K562 (cell line): ENCODE measurements around the gene ZNF331. TPM values are rescaled to one million over a fixed set of nuclear protein-coding genes. Genes with fewer than 3 reads are reported as not detected.

ENCODE experiments used
- ATAC-seq: fragments of 200-7000 bp; cut with Tn5 transposase; 3 replicates; pipeline ENCODE4 v1.9.1; 2020; ENCODE audit warnings: moderate library complexity
- BruUV-seq: library from RNA; stranded (reverse); fragments of 400-500 nt; replicated peaks from 2 replicates; lab custom pipeline; 2021; lab: Mats Ljungman, UMichigan
- CTCF ChIA-PET: fragments of 300-600 bp; formaldehyde crosslinking; extraction: SDS; loops from one replicate; lab custom pipeline; 2021; ENCODE audit warnings: low intra/inter-chr PET ratio; lab: Yijun Ruan, JAX
- POLR2A ChIA-PET: fragments of 300-600, 350-650 bp; sonication (Branson Sonifier 250); formaldehyde crosslinking; extraction: SDS; loops from one replicate; lab custom pipeline; 2021; ENCODE audit warnings: antibody characterized with exemption, inconsistent platforms; lab: Yijun Ruan, JAX
- DNase-seq, 4 experiments: peaks; one replicate each; pipeline versions ENCODE4 v3.0.0 to v3.0.0-alpha.2; 2011 to 2018; ENCODE audit warnings: low spot score in 3 of 4, mixed read lengths in 3 of 4; ENCODE audit errors: extremely low read depth in 1 of 4
- FAIRE-seq: peaks from 2 replicates; lab custom pipeline; 2011; peaks lifted over from hg19 to GRCh38; lab: Jason Lieb, UNC
- H2AFZ ChIP-seq: 2 replicates; pipeline ENCODE4 v1.6.0; 2011; ENCODE audit warnings: low read depth, low read length, control low read depth, inconsistent platforms
- H3K27ac ChIP-seq: fragments of 200-600 bp; 3 replicates; pipeline ENCODE4 v1.8.0; 2011; ENCODE audit warnings: low read depth, mild to moderate bottlenecking, control low read depth, inconsistent platforms, low read length, moderate library complexity, mixed read lengths; ENCODE audit errors: extremely low read depth
- H3K27me3 ChIP-seq, 2 experiments: fragments of 300-600 bp in 1 of 2; 2 replicates in 1 of 2; 3 replicates in 1 of 2; pipeline versions ENCODE4 v1.6.0 to v1.8.0; 2011; ENCODE audit warnings: inconsistent platforms in 2 of 2, low read length in 2 of 2, mild to moderate bottlenecking in 1 of 2, mixed read lengths in 1 of 2, moderate library complexity in 1 of 2; ENCODE audit not compliant: control insufficient read depth in 2 of 2, insufficient read depth in 2 of 2
- H3K36me3 ChIP-seq: fragments of 300-600 bp; 3 replicates; pipeline ENCODE4 v1.8.0; 2011; ENCODE audit warnings: mild to moderate bottlenecking, low read length, inconsistent platforms; ENCODE audit not compliant: control insufficient read depth, insufficient read depth
- H3K4me1 ChIP-seq, 2 experiments: fragments of 200-600 bp in 1 of 2; replicated peaks in 1 of 2; 2 replicates in 1 of 2; 3 replicates in 1 of 2; pipeline versions ENCODE4 v1.5.1 to v1.8.0; 2011; ENCODE audit warnings: inconsistent platforms in 2 of 2, low read length in 2 of 2, mild to moderate bottlenecking in 1 of 2, mixed read lengths in 1 of 2, moderate library complexity in 1 of 2; ENCODE audit not compliant: control insufficient read depth in 2 of 2, insufficient read depth in 2 of 2
- H3K4me2 ChIP-seq: 2 replicates; pipeline ENCODE4 v1.6.1; 2011; ENCODE audit warnings: low read length, control low read depth, inconsistent platforms, mixed read lengths; ENCODE audit not compliant: insufficient read depth
- H3K4me3 ChIP-seq: fragments of 200-600 bp; sonication (generic), shearing (Covaris generic); 2 replicates; pipeline ENCODE4 v1.5.1; 2016; ENCODE audit warnings: control low read depth, inconsistent platforms
- H3K79me2 ChIP-seq: fragments of 200-600 bp; 3 replicates; pipeline ENCODE4 v1.8.0; 2011; ENCODE audit warnings: low read length, inconsistent platforms; ENCODE audit not compliant: control insufficient read depth, insufficient read depth
- H3K9ac ChIP-seq, 2 experiments: 2 replicates each; pipeline versions ENCODE4 v1.6.0 to v1.6.1; 2011; ENCODE audit warnings: low read depth in 2 of 2, low read length in 2 of 2, control low read depth in 1 of 2, inconsistent platforms in 1 of 2, mild to moderate bottlenecking in 1 of 2, mixed read lengths in 1 of 2; ENCODE audit not compliant: insufficient read depth in 1 of 2
- H3K9me1 ChIP-seq: one replicate; pipeline ENCODE4 v1.6.0; 2011; ENCODE audit warnings: inconsistent platforms, mild to moderate bottlenecking, low read length, moderate library complexity; ENCODE audit not compliant: control insufficient read depth, insufficient read depth
- H3K9me3 ChIP-seq: replicated peaks from 2 replicates; pipeline ENCODE4 v1.5.1; 2011; ENCODE audit warnings: low read depth, low read length, inconsistent platforms; ENCODE audit not compliant: control insufficient read depth, insufficient read depth
- H4K20me1 ChIP-seq: replicated peaks from 2 replicates; pipeline ENCODE4 v1.6.1; 2011; ENCODE audit warnings: low read length, inconsistent platforms, mixed read lengths; ENCODE audit not compliant: control insufficient read depth, insufficient read depth
- MEIS2 ChIP-seq: fragments of 450-650 bp; IDR thresholded peaks from 2 replicates; pipeline ENCODE4 v1.6.1; 2014; ENCODE audit warnings: mild to moderate bottlenecking; ENCODE audit not compliant: partially characterized antibody
- NFE2L1 ChIP-seq: fragments of 450-650 bp; IDR thresholded peaks from 2 replicates; pipeline ENCODE4 v1.6.1; 2016; ENCODE audit warnings: missing genetic modification characterization, low read depth, mild to moderate bottlenecking, missing compliant biosample characterization, moderate library complexity, borderline replicate concordance
- RAD51 ChIP-seq: fragments of 450-650 bp; IDR thresholded peaks from 2 replicates; pipeline ENCODE4 v1.7.1; 2016; ENCODE audit warnings: low read depth, mild to moderate bottlenecking, borderline replicate concordance
- TEAD4 ChIP-seq, 2 experiments: sonication (generic) in 1 of 2; formaldehyde crosslinking in 1 of 2; IDR thresholded peaks; 2 replicates each; pipeline versions ENCODE4 v1.6.1 to v1.8.0; 2012 to 2022; ENCODE audit warnings: borderline replicate concordance in 1 of 2, inconsistent platforms in 1 of 2, low read length in 1 of 2, mild to moderate bottlenecking in 1 of 2, missing genetic modification reagents in 1 of 2
- TFE3 ChIP-seq: fragments of 450-650 bp; formaldehyde crosslinking; IDR thresholded peaks from 2 replicates; pipeline ENCODE4 v1.4.0; 2020; ENCODE audit warnings: mild to moderate bottlenecking, mixed read lengths
- WGBS: fragments of 100-300 bp; shearing (Covaris generic); methylation state at CpG from one replicate; pipeline ENCODE4 v1.1.6; 2016; ENCODE audit warnings: low coverage, mixed read lengths; ENCODE audit not compliant: insufficient coverage; ENCODE audit errors: missing lambda C conversion rate; 5-methylcytosine and 5-hydroxymethylcytosine counted together
- in situ Hi-C: fragments of 300-500 bp; cut with MboI; formaldehyde crosslinking; loops from 4 replicates; pipeline ENCODE4 v1.15.0; 2018; ENCODE audit warnings: inconsistent platforms, mixed read lengths
- intact Hi-C: fragments of 100-400 bp; cut with micrococcal nuclease; formaldehyde crosslinking; loops from 2 replicates; pipeline ENCODE4 v1.14.2; 2022
- polyA plus RNA-seq, 8 experiments: library from polyadenylated mRNA; depleted of rRNA in 4 of 8; stranded (reverse) in 5 of 8; unstranded in 3 of 8; fragments of >200 nt; fragmentation: Nextera tagmentation in 2 of 8; fragmentation: Illumina TruSeq in 1 of 8; extraction: Ambion mirVana in 2 of 8; extraction: Trizol in 1 of 8; gene quantifications; 2 replicates each; pipeline versions ENCODE4 v1.2.1 to v1.2.3, GENCODE V29; 2011 to 2014; ENCODE audit warnings: inconsistent platforms in 1 of 8, missing spikeins in 1 of 8
- total RNA-seq, 7 experiments: library from RNA; depleted of rRNA in 6 of 7; stranded (reverse); fragments of >200 nt in 6 of 7; fragmentation: Illumina TruSeq in 2 of 7; extraction: Trizol in 2 of 7; gene quantifications; 2 replicates each; pipeline versions ENCODE4 v1.2.1 to v1.2.3, GENCODE V29; 2011 to 2021; ENCODE audit warnings: low replicate concordance in 1 of 7
- TF ChIP-seq, protein P1 (sequence below): sonication (generic); formaldehyde crosslinking; IDR thresholded peaks from 2 replicates; pipeline ENCODE4 v1.5.0; 2020; ENCODE audit warnings: missing genetic modification reagents

The ZNF331 gene
- total and polyA plus RNA-seq, 9 of the 15 experiments (the other 6 are each of a cell fraction or from before 2014, with no cell fraction given): 0.23 to 2.7 (median 0.76) TPM

- Histone ChIP-seq H3K79me2 (no peaks in the 10 kb centered on the region), H3K4me1 (no peaks in the 10 kb centered on the region), H4K20me1 (no peaks in the 10 kb centered on the region), H3K9me1 (no peaks in the 10 kb centered on the region), H3K4me2 (no peak overlapping the region), H2AFZ (no peak overlapping the region), H3K27me3 (peaks cover 4 to 19% of the 10 kb centered on the region in 2 experiments; a peak in 3 of 5 replicates), H3K9me3 (no peaks in the 10 kb centered on the region)
- in situ Hi-C loops: no loop called here
- CTCF ChIA-PET: no interaction called here
- ATAC-seq: no peak
- no peak for DNase-seq
- FAIRE-seq: no peak
- intact Hi-C loops: no loop called here
- TF ChIP-seq NFE2L1 (tag): no peak
- TF ChIP-seq TEAD4 (IDR thresholded peaks at IDR 0.05; ENCODE audit: low read length): peak; percentile 11; the same call in 1 of the 2 replicates
- TF ChIP-seq TEAD4 (CRISPR knock-in tag; IDR thresholded peaks at IDR 0.05; ENCODE audit: borderline replicate concordance): no peak
- TF ChIP-seq, protein P1, sequence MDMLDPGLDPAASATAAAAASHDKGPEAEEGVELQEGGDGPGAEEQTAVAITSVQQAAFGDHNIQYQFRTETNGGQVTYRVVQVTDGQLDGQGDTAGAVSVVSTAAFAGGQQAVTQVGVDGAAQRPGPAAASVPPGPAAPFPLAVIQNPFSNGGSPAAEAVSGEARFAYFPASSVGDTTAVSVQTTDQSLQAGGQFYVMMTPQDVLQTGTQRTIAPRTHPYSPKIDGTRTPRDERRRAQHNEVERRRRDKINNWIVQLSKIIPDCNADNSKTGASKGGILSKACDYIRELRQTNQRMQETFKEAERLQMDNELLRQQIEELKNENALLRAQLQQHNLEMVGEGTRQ: peak; percentile 57
- peak; percentile 29 for TF ChIP-seq MEIS2
- peak; percentile 50; the same call in 1 of the 2 replicates for TF ChIP-seq RAD51
- peak; percentile 61 for TF ChIP-seq TFE3
- TF ChIP-seq, all 486 proteins: peak for 5
- POLR2A ChIA-PET: interaction anchor here (0.6 to 1.1 kb wide), 3 partner anchors 8 to 94 kb away, joined by 3 to 5 read pairs (median 3); no protein-coding TSS in a partner anchor
- Histone ChIP-seq H3K36me3 (no peaks in the 10 kb centered on the region), H3K9ac (no peak overlapping the region), H3K4me3 (no peak overlapping the region), H3K27ac (no peak overlapping the region)
- BruUV-seq: no TSS peak
- under 1% methylated on average over 14 of the region's 17 CpGs for WGBS
These were observed 30.2 kb upstream of the ZNF331 start for GRCh38 chr19:53507523-53508442.
